NCI-H524 treated with DMSO at 0.1 percent for 48 hours (cell line): ENCODE data around the gene SAMD4B.
"Not testable (repeated sequence)": the region's sequence is repeated elsewhere in the genome, so short reads cannot be mapped to it uniquely, and the experiment has no call there.

Experiments used
- DNase-seq: peaks from one replicate; lab custom pipeline; 2025; lab: John Stamatoyannopoulos, UW

Gene SAMD4B

DNA sequence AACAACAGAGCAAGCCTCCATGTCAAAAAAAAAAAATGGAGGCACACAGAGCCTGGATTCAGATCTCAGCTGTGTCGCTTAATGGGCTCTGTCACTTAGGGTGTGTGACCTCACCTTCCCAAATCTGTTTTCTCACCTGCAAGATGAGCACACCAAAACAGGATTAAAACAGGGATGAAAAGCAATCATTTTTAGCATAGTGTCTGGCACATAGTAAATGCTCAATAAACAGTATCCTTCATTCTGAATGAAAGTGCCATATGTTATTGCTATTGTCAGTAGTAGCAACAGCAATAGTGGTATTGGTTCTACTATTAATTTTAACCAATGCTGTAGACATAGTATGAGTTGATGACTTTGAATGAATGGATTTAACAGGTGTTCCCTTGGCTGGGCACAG is 23.3 kb downstream of the SAMD4B start:
- no peak for DNase-seq

DNA sequence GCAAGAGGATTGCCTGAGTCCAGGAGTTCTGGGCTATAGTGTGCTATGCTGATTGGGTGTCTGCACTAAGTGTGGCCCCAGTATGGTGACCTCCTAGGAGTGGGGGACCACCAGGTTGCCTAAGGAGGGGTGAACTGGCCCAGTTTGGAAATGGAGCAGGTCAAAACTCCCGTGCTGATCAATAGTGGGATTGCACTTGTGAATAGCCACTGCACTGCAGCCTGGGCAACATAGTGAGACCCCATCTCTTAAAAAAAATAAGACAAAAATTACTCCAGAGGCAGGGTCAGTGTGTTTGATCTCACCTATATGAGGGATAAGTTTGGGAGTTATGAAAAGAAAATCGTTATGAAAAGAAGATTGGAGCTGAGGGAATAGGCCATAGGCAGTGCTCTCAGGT is 27.0 kb downstream of the SAMD4B start:
- no peak for DNase-seq

DNA sequence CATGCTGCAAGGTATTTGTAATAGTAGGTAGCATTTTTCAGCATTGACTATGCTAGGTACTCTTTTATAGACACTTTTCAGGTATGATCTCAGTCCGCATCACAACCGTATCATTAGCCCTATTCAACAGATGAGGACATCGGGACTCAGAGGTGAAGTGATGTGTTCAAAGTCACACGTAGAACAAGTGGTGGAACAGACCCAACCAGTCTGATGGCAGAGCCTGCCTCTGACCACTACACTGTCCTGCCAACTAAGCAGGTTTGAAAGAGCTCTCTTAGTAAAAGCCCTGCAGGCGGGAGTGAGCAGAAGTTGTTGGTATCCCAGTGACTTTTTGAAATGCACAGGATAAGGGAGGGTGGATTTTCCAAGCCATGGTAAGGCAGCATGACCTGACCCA is 28.5 kb downstream of the SAMD4B start:
- DNase-seq: no peak

DNA sequence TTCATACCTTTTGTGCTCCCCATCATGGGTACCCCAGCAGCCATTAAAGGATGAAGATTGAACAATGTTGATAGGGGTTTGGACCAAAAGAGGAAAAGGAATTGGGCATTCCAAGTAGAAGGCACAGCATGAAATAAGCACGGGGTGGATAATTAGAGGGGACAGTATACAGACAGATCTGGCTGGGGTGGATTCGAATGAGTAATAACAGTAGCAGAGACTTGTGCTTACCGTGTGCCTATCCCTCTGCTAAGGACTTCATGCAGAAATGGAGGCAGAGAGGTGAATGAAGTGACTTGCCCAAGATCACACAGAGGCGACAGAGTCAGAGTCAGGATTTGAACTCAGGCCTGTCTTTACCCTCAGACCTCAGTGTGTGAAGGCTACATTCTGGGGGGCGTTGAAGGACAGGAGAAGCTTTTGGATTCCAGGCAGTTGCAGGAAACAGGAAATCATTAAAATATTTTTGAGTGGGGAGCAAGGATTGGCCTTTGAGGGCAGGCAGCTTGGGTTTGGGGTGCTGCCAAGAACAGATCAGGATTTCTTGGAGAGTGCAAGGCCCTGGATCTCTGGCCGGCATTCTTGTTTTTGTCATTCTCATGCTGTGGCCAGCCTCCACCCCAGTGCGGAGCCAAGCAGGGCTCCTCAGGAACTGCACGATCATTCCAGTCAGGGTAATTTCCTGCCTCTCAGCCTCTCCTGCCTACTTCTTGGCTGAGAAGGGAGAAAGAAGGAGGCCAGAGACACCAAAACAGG is 30.0 kb downstream of the SAMD4B start:
- no peak for DNase-seq

DNA sequence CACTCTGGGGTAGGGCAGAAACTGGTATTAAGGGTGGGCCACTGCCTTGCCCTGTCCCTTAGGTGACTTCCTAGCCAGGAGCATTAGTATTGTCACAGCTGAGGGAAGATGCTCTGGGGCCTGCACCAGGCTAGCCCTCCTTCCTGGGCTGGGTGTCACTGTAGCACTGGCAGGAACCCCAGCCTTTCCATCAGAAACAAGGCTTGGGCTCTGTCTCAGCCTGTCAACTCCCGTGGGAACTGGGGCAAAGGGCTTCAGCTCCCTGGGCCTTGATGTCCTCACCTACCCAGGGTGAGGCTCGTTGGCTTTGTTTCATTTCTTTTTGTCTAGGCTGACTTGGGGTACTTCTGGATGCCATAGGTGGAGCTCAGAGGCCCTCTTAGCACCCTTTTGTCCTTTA is 30.7 kb downstream of the SAMD4B start:
- DNase-seq: no peak

DNA sequence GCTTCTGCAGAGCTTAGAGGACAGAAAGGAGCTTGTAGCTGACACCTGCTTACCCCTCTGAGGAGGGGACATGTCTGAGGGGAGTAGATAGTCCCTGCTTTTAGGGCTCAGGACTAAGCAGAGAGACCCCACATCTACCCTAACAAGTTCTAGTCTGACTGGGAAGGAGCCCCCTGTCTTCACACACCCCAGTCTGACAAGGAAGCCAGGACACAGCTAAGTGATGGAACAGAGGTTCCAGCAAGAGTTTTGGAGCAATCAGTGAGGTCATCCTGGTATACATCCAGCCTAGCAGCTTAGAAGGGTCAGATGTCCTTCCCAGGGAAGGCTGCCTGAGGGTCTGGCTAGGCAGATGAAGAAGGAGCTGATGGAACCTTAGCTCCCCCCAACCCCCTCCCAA is 33.7 kb downstream of the SAMD4B start:
- DNase-seq: no peak

DNA sequence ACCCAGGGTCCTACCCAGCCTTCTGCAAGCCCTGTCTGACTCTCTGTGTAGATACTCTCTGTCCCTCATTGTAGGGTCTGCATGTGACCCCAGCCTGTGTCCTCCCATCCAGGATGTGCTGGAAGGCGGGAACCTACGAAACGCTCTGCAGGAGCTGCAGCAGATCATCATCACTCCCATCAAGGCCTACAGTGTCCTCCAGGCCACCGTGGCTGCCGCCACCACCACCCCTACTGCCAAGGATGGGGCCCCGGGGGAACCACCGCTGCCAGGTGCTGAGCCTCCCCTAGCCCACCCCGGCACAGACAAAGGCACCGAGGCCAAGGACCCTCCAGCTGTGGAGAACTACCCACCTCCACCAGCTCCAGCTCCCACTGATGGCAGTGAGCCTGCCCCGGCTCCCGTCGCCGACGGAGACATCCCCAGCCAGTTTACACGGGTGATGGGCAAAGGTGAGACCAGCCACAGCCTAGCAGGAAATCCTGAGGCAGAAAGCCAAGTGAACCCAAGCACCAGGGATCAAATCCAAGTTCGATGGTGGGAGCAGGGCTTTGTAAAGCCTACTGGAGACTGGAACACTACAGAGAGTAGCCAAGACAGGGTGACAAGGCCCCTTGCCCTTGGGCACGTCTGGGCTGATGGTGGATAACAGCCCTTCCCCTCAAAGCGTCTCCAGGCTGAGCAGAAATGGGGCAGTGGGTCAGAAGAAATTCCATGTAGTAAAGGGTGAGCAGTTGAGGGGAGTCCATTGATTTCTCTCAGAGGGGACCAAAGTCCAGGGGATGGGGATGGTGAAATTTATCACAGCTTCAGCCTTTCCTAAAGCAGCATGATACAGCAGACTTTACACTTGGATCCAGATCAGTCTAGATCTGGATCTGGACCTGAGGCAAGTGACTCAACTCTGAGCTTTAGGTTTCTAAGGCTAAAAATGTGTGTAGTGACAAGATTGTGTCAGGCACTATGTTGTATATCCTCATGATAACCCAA is 35.4 kb downstream of the SAMD4B start:
- no peak for DNase-seq

DNA sequence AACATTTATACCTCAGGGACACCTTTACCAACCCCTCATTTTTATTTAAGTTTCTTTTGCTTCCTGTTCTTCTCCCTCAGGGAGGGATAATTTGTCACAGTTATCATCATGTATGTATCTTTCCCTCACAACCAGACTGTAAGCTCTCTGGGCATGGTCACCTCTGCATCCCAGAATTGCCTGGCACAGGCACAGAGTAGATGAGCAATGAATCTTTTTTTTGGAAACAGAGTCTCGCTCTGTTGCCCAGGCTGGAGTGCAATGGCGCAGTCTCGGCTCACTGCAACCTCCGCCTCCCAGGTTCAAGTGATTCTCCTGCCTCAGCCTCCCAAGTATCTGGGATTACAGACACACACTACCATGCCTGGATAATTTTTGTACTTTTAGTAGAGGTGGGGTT is 37.1 kb downstream of the SAMD4B start:
- not testable (repeated sequence) for DNase-seq

DNA sequence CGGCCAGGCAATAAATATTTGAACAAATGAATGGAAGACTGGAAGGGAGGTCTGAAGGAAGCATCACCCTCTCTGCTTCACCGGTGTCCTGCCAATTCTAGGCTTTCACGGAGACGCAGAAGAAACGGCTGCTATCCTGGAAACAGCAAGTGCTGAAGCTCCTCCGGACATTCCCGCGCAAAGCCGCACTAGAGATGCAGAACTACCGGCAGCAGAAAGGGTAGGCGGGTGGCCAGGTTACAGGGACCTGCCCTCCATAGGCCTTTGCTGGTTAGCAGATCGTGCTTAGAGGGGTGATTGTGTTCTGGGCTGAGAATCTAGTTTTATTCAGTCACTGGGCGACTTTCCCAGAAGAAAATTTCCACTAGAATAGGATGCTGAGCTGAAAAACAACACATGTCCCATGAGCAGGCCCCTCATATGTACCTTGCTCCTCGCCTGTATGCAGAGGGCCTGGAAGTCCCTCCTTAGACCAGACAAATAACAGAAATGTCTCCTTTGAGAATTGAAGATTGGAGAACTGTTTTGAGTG is 37.7 kb downstream of the SAMD4B start:
- no peak for DNase-seq

DNA sequence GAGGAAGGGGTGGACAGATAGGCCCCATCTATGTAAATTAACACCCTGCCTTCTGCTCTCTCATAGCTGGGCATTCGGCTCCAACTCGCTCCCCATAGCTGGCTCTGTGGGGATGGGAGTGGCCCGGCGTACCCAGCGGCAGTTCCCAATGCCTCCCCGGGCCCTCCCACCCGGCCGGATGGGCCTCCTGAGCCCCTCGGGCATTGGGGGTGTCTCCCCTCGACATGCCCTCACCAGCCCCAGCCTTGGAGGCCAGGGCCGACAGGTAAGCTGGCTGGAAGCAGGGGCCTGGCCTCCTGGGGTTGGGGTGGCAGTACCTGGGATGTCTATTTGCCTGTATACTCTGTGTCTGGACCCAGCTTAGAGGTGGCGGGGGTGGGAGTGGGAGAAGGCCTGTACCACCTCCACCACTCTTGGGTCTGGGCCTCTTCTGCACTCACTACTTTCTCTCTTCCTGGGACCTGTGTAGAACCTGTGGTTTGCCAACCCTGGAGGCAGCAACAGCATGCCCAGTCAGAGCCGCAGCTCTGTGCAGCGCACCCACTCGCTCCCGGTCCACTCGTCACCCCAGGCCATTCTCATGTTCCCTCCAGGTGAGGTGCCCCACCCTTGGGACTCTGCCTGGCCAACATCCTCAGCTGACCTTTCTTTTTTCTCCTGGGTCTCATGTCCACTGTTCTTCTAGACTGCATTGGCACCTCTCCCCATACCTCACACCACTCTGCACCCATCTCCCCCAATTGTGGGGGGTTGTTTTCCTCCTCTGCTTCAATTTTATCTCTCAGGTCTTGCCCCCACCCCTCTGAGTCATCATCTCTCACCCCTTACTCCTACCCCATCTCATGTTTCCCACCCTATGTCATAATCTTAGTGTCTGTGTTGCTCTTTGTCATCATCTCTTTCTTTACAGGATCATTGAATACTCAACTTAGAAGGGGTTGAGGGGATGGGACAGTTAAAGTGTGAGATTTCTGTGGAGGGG is 38.6 kb downstream of the SAMD4B start:
- no peak for DNase-seq

DNA sequence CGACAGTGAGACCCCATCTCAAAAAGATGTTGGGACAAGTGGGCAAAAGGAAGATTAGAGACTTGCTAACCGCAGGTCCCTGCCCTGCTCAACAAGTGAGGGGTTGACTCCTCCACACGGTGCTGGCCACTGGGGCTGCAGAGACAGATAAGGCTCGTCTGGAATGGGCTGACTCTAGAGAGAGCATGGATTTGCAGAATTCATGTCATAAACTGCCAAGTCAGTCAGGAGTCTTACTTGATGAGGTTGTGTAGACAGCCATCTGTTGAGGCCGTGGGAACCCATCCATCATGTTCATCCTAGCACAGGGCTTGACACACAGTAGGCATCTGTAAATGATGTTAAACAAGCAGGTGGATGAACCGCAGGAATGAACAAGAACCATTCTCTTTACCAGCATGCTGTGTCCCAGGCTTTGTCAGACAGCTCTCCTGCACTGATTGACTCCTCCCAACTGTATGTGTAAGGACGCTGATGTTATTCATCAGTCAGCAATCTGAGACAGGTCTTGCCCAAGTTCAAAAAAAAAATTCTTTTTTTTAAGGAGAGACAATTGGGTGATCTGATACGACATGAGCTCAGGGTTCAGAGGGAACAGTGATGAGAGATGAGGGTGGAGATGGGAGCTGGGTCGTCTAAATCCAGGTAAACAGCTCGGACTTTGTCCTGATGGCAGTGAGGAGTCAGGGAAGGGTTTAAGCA is 39.8 kb downstream of the SAMD4B start:
- no peak for DNase-seq

DNA sequence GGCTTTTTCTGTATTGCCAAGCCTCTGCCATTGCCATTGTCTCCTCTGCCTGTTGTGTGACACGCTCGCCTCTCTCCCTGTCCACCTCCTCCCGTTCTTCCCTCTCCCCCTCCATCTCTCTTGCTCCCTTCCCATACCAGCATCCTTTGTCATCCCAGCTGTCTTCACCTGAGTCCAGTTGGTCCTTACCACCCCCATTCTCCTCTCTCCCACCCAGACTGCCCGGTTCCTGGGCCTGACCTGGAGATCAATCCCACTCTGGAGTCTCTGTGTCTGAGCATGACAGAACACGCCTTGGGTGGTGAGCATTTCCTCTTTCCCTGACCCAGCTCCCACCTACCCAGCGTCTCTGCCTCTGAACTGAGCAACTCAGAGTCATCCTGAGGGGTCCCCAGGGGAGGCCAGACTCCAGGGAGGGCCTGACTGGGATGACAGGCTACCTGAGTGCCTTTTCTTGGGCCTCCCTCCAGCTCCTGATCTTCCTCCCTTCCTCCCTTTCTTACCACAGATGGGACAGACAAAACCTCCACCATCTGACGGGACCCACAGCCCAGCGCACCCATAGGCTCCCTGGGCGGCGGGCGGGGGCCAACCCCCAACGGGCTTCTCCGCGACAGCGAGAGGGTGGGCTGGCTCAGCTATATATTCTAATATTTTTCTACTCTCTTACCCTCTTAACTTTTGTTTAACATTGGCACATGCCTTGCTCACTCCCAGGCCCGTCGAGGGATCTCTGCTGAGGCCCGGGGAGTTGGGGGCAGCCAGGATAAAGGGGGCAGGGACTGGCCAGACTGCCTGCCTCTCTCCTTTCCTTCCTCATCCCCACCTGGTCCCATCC is 41.0 kb downstream of the SAMD4B start:
- no peak for DNase-seq

DNA sequence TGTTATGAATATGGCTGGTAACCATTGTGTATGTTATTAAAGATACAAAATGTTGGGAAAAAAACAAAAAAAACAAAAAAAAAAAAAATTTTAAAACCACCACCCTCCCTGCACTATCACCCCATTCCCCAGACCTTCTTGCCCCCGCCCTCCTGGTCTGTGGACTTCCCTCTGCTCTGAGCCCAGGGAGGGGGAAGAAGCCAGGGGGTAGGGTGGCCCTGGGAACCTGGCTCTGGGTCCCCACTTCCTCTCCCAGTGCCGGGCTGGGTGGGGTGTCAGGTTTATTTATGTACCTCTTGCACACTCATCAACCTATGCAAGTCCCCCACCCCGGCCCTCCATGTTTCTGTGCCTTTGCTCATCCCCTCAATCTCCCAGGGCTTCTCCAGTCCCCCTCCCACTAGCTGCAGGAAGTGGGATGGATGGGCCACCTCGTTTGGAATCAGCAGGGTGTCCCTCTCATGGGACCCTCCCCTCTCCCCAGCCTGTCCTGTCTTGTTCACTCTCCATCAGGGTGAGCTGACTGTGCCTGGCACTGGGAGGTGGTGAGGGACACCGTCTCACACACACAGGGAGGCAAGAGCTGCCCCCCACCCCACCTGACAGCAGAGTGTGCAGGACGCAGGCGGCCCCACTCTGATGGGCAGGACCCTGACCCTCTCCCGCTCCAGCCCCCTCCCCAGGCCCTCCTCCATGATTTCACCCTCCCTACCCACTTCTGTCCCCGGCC is 42.8 kb downstream of the SAMD4B start:
- DNase-seq: no peak

DNA sequence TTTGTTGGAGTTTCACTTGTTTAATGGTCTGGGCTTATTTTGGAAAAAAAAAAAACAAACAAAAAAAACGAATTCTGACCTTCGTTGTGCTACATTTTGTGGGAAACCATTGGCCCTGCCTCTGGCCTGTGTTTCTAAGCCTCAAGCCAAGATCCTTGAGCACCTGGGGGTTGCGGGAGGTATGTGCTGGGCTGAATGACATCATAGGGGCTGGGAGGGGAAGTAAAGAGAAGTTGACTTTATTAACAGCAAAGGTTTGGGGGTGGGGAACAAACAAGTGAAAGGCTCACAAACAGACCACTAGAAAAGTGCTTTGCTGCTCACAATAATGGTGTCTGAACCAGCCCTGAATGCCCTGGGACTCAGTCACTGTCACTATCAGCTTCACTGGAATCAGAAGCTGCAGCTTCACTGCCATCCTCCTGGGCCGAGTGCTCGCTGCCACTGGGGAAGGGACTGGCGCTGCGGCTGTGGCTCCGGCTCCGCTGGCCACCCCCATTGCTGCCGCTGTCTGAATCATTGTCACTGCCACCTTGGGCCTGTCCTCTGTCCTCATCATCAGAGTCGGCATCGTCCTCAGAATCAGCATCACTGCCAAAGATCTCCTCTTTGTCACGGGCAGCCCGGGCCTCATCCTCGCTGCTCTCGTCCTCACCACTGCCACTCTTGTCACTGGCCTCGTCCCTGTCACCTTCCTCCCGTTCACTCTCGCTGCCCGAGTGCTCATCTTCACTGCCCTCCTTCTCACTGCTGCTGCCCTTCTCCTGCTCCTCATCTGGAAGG is 43.6 kb downstream of the SAMD4B start:
- DNase-seq: no peak

DNA sequence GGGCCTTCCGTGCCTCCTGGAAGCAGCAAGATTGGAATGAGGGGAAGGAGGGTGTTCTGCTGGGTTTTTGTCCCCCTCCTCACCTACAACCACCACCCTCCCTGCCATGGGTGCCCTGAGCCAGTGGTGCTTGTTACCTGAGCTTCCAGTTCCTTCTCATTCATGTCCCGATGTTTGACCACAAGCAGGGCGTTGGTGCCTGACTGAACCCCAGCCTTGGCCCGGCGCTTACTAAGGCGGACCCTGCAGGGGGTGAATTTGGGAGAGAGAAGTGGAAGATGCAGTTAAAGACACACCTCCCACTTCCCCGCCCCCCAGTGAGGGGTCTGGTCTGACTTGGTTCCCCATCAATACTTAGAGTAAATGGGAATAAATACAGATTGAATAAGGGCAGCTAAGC is 44.3 kb downstream of the SAMD4B start:
- no peak for DNase-seq

DNA sequence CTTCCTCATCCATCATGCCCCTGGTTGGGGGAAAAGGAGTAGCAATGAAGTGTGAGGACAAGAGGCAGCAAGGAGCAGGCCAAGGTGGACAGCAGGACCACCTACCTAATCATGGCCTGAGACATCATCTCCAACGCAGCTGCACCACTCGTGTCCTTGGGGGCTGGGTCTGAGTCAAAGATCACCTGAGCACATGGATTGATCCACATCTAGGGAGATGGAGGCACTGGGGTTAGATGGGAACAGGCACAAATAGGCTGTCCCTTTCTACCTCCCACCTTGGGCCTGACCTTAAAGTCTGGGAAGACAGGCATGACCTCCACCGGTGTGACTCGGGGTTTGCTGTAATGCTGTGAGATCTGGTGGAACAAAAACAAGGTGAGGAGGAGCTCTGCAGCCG is 46.4 kb downstream of the SAMD4B start:
- no peak for DNase-seq

DNA sequence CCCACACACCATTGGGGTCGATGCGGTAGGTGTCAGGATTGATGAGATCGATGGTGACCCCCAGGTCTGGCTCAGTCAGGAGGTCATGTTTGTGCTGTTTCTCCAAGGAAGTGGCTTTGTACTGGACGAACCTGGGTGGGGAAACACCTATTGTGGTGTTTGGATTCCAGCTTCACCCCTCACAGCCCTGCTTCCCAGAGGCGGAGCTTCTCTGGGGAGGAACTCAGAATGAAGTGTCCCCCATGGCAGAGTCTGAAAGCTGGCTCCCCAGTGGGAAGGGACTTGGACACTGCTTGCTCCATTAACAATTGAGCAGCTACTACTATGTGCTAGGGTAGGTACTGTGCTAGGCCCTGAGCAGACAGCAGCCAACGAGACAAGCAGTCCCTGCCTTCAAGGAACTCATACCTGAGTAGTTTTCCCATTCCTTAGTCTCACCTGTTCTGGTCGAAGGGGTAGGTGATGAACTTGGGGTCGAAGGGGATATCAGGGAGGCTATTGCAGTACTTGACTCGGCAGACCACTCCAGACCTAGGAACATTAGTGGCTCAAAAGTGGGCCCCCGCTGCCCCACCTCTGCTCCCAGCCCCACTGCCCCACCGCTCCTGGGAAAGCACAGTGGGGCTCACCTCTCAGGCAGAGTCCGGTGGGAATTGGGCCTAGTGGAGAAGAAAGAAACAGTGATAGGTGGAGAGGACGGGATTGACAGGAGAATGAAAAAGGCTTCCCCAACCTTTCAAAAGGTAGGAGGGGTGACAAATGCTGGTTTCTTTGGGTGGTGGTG is 47.6 kb downstream of the SAMD4B start:
- no peak for DNase-seq

DNA sequence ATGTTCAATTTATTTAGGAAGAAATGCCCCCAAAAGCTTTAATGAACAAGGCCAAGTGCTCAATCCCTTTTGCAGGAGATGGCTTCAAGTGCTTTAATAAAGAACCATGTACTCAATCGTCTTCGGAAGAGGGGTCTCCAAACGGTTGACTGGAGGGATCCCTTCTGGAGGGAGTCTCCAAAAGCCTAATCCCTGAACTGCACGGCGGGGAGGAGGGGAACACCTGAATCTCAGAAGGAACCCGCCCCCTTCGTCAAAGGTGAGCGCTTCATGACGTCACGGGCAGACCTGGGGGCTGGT is 48.2 kb downstream of the SAMD4B start:
- no peak for DNase-seq
